DMS53 (cell line): ENCODE measurements around the gene UBE2Z.
"Not testable (repeated sequence)": the region's sequence is repeated elsewhere in the genome, so short reads cannot be mapped to it uniquely, and the experiment has no call there.

Experiments
- DNase-seq: peaks from one replicate; lab custom pipeline; 2025; lab: John Stamatoyannopoulos, UW

UBE2Z gene

DNA sequence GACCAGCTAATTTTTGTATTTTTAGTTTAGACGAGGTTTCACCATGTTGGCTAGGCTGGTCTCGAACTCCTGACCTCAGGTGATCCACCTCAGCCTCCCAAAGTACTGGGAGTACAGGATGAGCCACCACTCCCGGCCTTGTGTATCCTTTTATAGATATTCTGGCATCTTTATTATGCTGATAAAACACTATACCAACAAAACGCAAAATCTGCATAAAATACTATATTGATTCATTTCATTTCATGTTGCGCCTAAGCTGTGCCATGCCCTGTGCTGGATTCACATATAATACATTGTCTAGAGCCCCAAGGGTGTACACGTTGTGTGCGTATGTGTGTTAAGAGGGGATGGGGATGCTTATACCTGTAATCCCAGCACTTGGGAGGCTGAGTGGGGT, 3.8 kb upstream of the UBE2Z start:
- DNase-seq = no peak

DNA sequence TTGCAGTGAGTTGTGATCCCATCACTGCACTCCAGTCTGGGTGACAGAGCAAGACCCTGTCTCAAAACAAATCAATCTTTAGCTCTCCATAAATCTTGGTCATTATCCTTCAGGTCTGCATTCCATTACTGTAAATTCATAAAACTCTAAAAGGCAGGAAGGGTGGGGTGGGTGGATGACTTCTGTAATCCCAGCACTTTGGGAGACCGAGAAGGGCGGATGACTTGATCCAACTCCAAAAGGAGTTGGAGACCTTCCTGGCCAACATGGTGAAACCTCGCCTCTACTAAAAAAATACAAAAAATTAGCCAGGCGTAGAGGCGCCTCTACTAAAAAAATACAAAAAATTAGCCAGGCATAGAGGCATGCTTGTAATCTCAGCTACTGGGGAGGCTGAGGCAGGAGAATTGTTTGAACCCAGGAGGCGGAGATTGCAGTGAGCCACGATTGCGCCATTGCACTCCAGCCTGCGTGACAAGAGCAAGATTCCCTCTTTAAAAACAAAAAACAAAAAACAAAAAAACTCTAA, 2.2 kb upstream of the UBE2Z start:
- no peak for DNase-seq

DNA sequence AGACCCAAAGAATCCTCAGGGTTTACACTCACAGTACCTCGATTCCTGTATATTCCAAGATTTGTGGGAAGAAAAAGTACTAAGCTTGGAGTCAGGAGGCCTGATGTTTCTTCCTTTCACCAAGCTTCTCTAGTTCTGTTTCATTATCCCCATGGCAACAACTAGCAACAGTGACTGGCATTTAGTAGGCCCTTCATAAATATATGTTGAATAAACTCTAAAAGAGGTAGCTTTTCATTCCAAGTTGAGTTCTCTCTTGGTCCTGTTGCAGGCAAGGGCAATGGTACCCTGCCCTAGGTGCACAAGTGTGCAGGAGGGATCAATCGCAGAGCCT, 527 bp upstream of the UBE2Z start:
- peak; percentile 86 for DNase-seq

DNA sequence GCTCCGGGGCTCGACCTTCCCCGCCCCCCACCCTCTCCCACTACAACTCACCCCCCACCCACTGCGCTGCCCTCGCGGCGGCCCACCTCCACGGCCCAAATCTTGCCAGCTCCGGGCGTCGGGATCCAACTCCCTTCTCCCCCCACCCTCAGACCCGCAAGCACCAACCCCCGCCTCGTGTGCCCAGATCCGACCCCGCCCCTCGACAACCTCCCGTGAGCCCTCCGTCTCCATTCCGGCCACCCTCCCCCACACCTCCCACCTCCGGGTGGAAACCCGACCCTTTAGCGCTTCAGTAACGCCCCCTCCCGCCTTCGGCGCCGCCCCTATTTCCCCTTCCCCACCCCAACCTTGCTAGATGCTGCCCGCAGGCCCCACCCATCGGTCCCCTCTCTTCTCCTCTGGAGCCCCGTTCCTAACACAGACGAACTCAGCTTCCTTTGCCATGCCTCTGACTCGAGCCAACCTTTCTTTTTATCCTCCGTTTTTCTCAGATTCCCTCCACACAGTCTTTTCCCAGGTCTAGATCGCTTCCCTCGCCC, 717 bp downstream of the UBE2Z start:
- DNase-seq = peak; percentile 76

DNA sequence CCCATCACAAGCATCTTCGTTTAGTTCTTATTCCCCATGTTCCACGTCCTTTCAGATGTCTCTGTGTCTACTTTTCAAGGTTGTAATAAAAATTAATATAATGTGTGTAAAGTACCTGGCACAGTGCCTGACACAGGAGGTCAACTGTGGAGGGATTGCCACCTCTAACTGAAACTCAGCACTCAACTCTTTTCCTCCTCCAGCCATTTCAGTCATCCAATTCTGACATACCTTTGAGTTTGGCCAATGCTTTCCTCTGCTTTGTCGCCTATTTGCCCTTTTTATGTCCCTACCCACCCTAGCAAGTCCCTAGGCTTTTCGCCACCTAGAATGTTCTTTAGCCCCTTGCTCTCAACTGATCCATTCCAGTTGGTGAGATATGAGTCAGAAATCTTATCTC, 1.6 kb downstream of the UBE2Z start:
- DNase-seq = no peak

DNA sequence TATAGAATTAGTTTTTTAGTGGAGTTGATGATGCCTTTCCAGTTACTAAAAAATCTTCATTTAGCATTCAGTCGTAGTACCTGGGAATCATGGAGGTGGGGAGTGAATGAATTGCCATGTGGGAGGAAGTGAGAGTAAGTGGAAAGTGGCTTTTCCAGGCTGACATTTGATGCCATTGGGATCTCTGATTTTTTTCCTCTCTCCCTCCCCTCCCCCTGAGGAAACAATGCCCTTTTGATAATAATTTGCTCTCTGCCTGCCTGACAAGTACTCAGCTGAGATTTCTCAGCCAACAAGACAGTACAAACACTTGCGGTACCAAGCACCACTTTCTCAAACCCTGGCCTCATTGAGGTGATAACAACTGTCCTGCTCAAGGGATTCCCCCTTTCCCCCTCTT, 2.2 kb downstream of the UBE2Z start:
- no peak for DNase-seq

DNA sequence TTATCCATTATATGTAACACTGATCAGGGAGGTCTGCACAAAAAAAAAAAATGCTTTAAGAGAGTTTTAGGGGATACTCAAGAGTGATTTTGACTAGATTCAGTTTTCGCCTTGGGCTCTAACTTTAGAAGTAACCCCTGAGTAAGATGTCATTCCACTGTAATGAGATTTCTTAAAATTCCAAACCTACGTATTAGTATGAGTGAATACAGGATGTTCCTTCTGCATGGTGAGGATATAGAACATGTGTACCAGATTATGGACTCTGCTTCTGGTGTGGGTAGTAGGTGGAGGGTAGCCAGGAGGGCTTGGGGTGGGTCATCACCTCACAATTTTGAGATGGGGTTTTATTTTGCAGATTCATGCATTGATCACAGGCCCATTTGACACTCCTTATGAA, 4.3 kb downstream of the UBE2Z start:
- DNase-seq = no peak

DNA sequence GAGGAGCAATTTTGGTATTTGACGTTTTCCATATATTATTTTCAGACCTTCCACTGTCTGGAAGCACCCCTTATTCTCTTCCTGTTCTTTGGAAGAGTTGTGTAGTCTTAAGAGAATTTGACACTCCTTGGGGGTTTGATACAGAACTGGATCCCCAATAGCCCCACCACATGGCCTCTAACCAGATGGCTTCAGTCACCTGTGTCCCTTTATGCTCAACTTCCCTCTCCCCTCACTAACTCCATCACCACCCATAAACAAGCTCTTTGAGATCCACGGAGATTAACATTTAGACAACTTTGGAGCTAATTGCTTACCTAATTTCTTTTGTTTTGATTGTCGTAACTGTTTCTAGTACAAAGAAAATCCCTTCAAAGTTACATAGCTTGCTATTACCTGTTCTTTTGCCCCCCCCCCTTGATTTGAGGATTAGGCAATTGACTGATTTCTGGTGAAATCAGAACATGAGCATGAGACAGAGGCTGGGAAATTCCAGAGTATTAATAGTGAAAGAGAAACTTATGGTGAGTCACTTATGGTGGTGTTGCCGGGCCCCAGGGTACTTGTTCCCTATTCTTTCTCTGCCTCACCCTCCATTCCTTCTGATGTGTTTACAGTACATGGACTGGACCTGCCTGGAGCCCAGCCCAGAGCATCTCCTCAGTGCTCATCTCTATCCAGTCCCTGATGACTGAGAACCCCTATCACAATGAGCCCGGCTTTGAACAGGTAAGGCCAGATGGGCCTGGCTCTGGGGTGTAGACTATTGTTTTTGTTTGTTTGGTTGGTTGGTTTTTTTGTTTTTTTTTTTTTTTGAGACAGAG, 7.5 kb downstream of the UBE2Z start:
- no peak for DNase-seq

DNA sequence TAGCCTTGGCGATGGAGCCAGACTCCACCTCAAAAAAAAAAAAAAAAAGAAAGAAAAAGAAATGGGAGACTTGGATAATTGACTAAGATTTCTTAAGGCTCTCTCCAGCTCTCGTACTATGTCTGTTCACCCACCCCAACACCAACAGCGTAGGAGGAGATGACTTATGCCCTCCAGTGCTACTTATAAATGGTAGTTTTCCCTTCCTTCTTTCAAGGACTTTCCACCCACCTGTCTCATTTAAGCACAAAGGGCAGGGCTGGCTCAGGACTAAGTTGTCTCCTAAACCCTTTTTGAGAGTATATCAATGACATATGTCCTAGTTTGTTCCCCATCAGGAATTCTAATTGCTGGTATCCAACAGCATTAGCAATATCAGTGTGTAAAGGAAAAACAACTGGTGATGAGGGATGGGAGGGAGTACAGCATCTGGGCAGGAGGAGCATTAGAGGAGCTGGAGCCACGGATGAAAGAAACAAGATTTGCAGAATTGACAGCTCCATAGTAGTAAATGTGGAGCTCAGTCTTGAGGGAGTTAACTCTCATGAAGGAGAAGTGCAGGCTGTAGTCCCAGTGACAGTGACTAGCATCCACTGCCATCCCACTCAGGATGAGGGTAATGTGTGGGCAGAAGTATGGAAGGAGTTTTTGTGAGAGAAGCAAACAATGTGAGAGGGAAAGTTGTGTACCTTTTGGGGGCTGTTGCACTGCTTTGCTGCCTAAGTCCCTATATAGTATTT, 17.2 kb downstream of the UBE2Z start:
- DNase-seq = no peak

DNA sequence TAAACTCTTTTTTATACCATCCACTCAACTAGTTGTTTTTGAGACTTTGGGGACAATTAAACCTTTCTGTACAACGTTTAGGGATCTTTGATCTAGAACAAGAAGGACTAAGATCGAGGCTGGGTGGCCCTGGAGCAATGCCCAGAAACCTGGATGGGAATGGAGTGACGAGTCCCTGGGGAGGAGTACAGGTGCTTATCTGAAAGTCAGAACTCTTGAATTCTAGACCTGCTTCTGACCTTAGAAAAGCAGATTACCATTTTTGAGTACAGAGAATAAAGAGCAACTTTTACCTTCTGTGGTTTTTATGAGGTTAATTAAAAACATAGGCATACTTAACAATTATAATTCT, 17.8 kb downstream of the UBE2Z start:
- DNase-seq = no peak

DNA sequence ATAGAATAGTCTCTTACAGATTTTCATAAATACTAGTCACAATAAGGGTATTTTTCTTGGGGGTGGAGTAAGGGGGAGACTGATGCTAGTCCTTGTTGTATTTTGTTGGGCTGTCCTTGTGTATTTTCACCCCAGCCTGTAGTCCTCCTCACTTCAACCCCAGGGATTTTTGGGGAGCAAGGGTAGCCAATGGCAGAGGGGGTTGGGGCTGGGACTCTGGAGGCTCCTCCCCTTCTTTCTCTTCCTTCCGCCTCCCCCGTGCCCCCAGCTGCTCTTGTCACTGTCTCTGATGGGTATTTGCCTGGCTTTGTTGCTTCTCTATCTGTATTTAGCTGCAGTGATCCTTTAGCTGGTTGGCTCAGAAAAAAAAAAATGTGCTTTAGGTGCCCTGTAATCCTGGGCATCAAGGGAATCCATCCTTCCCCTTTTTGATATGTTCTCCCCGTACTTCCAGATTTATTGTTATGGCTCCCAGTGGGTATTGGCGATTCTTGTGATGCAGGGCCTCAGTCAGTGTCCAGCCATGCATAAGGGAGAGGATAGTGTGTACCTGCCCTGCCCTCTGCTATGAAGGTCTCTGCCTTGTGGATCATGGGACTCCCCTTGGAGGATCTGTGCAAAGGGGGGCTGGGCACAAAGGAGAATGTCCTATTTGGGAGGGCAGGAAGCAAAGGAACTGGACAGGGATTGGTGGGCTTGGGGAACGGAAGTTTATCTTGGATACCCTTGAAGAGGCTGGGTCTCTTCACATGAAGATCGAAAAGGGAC, 20.0 kb downstream of the UBE2Z start:
- DNase-seq = no peak

DNA sequence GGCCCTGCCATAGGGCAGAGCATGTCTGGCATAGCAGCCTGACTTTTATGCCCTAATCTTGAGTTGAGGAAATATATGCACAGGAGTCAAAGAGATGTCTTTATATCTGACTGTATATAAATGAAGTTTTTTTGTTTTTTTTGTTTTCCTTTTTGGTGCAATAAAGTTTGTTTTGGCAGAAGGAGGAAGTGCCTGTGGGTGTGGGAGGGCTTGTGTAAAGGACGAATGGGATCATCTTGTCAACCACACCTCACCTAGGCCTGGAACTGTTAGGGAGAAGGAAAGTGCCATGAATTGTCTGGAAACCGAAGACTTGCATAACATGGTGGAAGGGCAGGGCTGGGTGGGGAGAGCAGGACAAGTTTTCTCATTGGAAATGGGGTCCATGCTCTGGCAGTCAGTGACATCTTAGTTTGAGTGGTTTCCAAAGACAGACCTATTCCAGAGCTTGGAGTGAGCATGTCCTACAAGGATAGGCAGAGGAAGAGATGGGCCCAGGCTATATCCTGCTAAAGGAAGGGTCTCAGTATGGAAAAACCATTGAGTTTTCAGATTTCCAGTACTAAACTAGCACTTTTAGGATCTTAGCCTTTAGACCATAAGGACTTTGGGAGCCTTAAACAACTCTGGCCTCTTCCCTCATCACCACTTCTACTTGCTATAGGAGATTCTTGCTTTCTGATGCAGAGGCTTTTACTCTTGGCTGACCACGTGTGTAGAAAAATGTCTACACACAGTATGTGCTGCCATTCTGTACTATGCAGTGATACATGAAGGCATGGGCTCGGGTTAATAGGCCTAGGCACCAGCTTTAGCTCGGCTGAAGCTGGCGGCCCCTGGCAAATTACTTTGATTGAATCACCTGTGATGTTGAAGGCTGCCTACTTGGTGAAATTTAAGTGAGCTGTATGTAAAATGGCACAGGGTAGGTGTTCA, 20.9 kb downstream of the UBE2Z start:
- no peak for DNase-seq

DNA sequence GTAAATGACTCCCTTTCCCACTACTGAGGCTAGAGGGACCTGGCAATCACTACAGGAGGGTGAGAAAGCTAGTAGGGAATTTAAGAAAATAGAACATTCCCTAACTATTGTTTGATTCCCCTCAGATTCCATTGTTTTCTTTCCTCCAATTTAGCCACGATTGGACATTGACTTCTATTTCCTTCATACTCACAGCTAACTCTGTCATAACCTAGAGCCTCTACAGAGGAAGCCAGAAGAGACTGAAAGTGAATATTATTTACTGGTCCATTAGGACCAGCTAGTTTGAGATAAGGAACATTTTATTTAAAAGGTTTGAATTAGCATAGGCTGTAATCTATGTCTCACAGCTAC, 21.6 kb downstream of the UBE2Z start:
- DNase-seq = no peak

DNA sequence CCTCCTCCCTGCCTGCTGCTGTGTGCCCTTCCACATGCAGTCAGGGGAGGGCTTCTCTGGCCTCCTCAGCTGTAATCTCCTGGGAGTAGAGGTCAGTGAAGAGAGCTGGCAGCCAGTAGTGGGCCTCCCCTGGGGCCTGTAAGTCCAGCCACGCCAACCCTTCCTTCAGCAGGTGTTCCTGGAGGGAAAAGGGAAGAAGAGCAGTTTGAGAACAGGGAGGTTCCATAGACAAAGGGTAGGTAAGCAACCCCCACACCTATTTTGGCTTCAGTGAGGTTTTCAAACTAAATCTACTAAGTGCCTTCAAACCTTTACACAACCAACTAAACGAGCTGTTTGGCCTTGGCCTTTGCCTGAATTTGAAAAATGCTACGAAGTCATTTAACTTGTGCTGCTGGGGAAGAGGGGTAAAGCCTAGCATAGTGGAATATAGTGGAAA, 22.2 kb downstream of the UBE2Z start:
- no peak for DNase-seq

DNA sequence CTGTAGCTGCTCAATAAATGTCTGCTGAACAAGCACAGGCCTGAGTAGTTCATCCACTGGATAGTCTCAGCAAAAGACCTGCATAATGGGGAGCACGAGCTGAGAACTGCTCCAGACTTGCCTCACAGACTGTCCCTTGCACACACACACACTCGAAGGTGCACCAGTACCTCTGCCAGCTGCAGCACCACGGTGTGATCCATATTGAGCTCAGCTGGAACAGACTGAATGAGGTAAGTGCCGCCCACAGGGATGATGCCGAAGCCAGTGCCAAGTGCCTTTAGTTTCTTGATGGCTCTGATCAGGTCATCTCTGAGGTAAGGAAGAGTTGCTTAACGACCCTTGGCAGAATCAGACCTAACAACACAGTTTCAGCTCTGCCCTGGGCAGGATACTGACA, 24.8 kb downstream of the UBE2Z start:
- DNase-seq = no peak

DNA sequence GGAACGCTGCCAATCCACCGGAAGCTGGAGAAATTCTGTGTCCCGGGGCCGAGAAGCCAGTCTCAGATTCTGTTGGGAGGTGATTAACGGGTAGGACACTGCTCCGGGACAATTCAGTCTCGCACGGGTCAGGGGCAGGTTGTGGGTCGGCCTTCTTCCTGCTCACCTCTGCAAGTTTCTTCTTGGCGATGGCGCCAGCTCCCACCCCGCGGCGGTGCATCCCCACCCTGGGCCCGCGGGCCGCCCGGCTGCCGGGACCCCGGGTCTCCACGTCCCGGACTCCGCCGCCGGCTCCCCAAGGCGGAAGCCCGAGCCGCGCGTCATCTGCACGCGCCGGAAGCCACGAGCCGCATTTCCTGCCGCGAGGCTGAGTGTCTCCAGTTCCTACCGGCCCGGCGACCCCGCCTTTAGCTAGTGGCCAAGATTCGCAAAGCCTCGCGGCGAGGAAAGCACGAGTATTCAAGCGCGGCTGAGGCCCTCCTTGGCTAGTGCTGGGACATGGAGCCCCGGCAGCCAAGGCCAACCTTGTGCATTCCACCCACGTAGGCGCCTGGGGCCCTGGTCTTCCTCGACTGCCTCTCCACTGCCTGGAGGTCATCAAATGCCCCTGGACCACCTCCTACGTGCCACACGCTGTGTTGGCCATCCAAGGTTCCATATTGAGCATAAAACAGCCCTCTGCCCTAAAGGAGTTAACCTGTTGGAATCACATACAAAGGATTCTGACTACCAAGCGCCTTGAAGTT, 36.5 kb downstream of the UBE2Z start, which contains the start of gene SNF8:
SNF8 (minus strand) TSS at position 328 of the 746 bp plus-strand sequence; CDS start at position 220, 108 bp downstream.
- DNase-seq = peak; percentile 96

DNA sequence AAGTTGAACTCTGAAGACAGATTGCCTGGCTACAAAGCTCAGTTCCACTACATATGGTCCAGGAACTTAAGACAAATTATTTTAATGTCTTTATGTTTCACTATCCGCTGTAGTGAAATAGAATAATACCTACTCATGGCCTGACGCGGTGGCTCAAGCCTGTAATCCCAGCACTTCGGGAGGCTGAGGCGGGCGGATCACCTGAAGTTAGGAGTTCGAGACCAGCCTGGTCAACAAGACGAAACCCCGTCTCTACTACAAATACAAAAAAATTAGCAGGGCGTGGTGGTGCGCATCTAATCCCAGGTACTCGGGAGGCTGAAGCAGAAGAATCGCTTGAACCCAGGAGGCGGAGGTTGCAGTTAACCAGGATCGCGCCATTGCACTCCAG, 37.0 kb downstream of the UBE2Z start:
- DNase-seq = not testable (repeated sequence)

DNA sequence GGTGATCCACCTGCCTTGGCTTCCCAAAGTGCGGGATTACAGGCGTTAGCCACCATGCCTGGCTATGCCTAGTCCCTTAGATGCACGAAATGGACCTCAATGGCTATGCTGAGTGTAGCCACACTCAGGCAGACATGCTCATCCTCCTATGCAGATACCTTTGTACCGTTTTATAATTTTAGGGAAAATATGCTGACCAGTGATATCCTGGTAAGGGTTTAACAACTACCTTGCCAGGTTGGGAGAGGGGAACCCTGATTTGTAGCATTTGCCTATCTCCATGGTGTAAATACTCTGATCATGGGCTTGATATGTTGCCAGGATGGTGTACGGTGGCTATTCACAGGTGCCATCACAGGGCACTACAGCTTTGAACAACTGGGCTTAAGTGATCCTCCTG, 43.4 kb downstream of the UBE2Z start:
- DNase-seq = no peak

DNA sequence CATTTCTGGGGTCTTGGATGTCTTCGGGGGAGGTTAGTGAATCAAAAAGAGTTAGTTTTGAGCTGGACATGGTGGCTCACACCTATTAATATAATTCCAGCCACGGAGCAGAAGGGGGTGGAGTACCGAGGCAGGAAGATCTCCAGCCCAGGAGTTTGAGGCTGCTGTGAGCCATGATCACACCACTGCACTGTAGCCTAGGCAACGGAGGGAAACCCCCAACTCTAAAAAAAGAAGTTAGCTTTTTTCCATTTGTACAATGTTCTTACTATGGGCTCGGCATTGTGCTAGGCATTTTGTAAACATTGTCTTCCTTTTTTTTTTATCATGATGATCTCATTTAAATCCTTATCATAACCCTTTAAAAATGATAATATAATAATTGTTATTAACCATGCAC, 44.7 kb downstream of the UBE2Z start:
- DNase-seq = no peak

DNA sequence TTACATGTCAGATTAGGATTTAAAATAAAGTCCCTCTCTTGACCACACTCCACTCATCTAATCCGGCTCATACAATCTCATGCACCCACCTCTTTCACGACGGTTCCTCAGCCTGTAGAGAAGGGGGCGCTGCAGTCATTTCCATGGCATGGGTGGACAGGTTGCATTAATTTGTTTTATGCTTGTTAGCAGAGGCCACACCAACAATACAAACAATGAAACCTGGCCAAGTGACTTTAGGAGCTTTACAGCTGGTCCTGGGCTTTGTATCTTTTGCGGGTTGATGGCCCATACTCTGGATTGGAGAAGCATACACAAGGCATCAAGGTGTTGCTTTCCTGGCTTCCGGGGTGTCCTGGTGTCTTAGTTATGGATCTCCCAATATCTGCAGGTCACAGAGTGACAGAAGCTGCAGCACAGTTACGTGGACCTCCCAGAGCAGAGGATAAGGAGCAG, 46.1 kb downstream of the UBE2Z start:
- DNase-seq = peak; percentile 46
